Bronchial epithelial cell (primary cell): ENCODE data around the gene SLC6A1. TPM values are rescaled to one million over a fixed set of nuclear protein-coding genes. Genes with fewer than 3 reads are reported as not detected.

ENCODE experiments used
- DNase-seq: peaks from one replicate; pipeline ENCODE4 v3.0.0-alpha.2; 2010; ENCODE audit warnings: low read depth
- FAIRE-seq: peaks from 2 replicates; lab custom pipeline; 2011; peaks lifted over from hg19 to GRCh38; lab: Jason Lieb, UNC
- H3K27me3 ChIP-seq: 2 replicates; pipeline ENCODE4 v1.5.1; 2011; ENCODE audit warnings: low read length; ENCODE audit not compliant: control insufficient read depth, insufficient read depth
- H3K36me3 ChIP-seq: 2 replicates; pipeline ENCODE4 v1.5.1; 2011; ENCODE audit warnings: low read length; ENCODE audit not compliant: control insufficient read depth, insufficient read depth
- H3K4me3 ChIP-seq: 2 replicates; pipeline ENCODE4 v1.5.1; 2011; ENCODE audit warnings: mild to moderate bottlenecking, low read depth, low read length, control low read depth
- total RNA-seq: library from RNA; depleted of rRNA; stranded (reverse); fragments of >200 nt; gene quantifications from 2 replicates; pipeline ENCODE4 v1.2.1, GENCODE V29; 2014
- TF ChIP-seq, protein P1 (sequence below): IDR thresholded peaks from 2 replicates; pipeline ENCODE4 v1.5.1; 2011; ENCODE audit warnings: mild to moderate bottlenecking, moderate library complexity, low read length, control low read depth, inconsistent platforms; ENCODE audit not compliant: insufficient read depth, severe bottlenecking

The SLC6A1 gene
- total RNA-seq, 1 donor from 2014 or later, result not detected

DNA sequence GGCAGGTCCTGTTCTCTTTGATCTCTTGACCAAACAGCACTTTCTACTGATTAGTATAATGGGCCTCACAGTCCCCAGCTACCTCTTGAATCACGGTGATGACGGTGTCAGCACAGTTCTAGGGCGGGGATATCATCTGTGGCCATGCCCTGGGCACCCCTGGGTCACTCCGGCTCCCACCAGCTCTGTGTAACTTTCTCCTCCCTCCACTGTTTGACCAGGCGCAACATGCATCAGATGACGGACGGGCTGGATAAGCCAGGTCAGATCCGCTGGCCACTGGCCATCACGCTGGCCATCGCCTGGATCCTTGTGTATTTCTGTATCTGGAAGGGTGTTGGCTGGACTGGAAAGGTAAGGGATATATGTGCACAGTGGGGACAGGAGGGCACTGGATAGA is 29.6 kb downstream of the SLC6A1 start:
- H3K36me3 ChIP-seq, result no peaks in the 10 kb centered on the region
- TF ChIP-seq, protein P1, sequence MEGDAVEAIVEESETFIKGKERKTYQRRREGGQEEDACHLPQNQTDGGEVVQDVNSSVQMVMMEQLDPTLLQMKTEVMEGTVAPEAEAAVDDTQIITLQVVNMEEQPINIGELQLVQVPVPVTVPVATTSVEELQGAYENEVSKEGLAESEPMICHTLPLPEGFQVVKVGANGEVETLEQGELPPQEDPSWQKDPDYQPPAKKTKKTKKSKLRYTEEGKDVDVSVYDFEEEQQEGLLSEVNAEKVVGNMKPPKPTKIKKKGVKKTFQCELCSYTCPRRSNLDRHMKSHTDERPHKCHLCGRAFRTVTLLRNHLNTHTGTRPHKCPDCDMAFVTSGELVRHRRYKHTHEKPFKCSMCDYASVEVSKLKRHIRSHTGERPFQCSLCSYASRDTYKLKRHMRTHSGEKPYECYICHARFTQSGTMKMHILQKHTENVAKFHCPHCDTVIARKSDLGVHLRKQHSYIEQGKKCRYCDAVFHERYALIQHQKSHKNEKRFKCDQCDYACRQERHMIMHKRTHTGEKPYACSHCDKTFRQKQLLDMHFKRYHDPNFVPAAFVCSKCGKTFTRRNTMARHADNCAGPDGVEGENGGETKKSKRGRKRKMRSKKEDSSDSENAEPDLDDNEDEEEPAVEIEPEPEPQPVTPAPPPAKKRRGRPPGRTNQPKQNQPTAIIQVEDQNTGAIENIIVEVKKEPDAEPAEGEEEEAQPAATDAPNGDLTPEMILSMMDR, result no peak
- no peak overlapping the region for H3K4me3 ChIP-seq
- DNase-seq, result no peak
- no peak for FAIRE-seq
- H3K27me3 ChIP-seq, result peaks cover 2% of the 10 kb centered on the region

DNA sequence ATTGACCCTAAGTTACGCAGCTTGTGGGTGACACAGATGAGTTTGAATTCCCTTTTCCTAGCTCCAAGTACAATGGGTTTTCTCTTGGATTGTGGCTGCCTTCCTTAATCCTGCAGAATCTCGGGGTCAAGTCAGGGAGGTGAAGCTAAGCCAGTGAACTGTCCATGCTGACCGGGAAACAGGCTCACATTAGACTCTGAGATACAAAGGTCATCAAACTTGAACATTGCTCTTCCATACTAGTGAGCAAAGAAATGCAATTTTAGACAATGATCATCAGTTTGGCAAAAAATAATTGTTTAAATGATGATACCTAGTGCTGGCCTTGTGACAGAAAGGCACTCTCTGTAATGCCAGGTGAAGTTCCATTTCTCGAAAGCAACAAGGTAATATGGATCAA is 31.6 kb downstream of the SLC6A1 start:
- no peak for FAIRE-seq
- no peak for DNase-seq
- H3K4me3 ChIP-seq, result no peak overlapping the region
- peaks cover 2% of the 10 kb centered on the region for H3K27me3 ChIP-seq
- H3K36me3 ChIP-seq, result no peaks in the 10 kb centered on the region
- TF ChIP-seq, protein P1, result no peak

DNA sequence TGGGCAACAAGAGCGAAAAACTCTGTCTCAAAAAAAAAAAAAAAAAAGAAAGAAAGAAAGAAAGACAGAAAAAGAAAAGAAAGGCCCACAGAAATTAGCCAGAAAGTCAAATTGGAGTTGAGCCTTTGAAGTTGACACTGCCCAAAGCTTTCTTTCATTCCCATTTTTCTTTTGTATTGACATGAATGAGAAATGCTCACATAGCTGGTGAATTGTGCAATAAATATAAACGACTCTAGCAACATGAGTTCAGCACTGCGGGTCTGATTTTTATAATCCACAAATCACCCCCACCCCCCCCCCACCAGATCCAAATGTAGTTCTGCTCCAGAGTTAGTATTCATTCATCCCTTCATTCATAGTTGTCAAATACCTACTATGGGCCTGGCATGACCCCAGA is 37.4 kb downstream of the SLC6A1 start:
- DNase-seq (no peak), FAIRE-seq (no peak)
- TF ChIP-seq, protein P1, result no peak
- H3K27me3 ChIP-seq, result peaks cover 2% of the 10 kb centered on the region
- no peak overlapping the region for H3K4me3 ChIP-seq
- H3K36me3 ChIP-seq, result no peaks in the 10 kb centered on the region

DNA sequence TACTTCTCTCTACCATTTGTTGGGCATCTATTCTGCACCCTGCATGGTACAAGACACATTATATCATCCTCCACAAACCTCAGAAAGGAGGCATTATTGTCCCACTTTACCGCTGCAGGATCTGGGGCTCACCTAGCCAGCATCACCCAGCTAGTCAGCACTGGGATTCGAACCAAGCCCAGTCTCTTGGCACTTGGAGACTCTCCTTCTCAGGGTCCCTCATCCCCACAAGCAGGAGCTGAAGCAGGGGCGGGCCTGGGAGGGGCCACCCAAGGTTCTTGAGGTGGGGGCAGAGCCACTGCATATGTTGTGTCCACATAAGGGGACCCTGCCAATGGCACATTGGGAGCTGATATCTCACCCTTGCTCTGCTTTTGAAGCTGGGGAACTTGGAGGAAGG is 41.3 kb downstream of the SLC6A1 start:
- Histone ChIP-seq H3K4me3 (no peak overlapping the region), H3K27me3 (peaks cover 13% of the 10 kb centered on the region), H3K36me3 (no peaks in the 10 kb centered on the region)
- DNase-seq, result no peak
- TF ChIP-seq, protein P1, result no peak
- no peak for FAIRE-seq

DNA sequence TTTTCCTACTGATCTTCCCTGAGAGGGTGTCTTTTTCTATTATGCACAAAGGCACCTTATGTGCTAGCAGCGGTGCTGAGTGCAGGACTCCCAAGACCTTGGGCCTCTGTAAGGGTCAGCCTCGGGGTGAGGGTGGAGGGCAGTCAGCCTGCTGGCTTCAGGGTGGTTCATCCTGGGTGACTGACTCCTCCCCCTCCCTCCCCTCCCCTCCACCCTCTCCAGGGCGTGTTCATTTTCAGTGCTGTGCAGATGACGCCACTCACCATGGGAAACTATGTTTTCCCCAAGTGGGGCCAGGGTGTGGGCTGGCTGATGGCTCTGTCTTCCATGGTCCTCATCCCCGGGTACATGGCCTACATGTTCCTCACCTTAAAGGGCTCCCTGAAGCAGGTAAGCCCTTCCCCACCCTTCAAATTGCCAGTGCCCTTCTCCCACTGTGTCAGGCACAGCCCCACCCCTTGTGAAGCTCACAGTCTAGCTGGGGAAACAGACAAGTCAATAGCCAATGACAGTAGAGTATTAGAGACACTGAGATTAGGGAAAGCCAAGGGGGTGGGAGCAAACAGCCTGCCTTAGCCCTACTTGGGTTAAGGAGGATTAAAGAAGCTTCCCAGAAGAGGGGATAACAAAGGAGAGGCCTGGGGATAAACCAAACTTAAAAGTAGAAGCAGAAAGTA is 41.9 kb downstream of the SLC6A1 start:
- no peak overlapping the region for H3K4me3 ChIP-seq
- FAIRE-seq, result no peak
- no peaks in the 10 kb centered on the region for H3K36me3 ChIP-seq
- peaks cover 13% of the 10 kb centered on the region for H3K27me3 ChIP-seq
- no peak for DNase-seq
- TF ChIP-seq, protein P1, result no peak
